IMR-90 (cell line): Measurements from ENCODE around the gene IQSEC1. TPM values are rescaled to one million over a fixed set of nuclear protein-coding genes. Genes with fewer than 3 reads are reported as not detected.

Experiments
- ATAC-seq: fragments of 200-7000 bp; cut with Tn5 transposase; 2 replicates; pipeline ENCODE4 v1.9.1; 2020; ENCODE audit warnings: low read depth, mild to moderate bottlenecking, moderate library complexity
- BruUV-seq: library from RNA; stranded (reverse); fragments of 400-500 nt; replicated peaks from 2 replicates; lab custom pipeline; 2021; lab: Mats Ljungman, UMichigan
- CTCF ChIA-PET: fragments of 300-600 bp; formaldehyde crosslinking; extraction: SDS; loops from one replicate; lab custom pipeline; 2021; ENCODE audit warnings: antibody characterized with exemption; lab: Yijun Ruan, JAX
- POLR2A ChIA-PET: fragments of 300-600 bp; sonication (Branson Sonifier 250); formaldehyde crosslinking; loops from one replicate; lab custom pipeline; 2022; ENCODE audit warnings: antibody characterized with exemption; ENCODE audit not compliant: unreplicated experiment; lab: Charles Lee
- DNase-seq: peaks from one replicate; pipeline ENCODE4 v3.0.0; 2013
- H2AFZ ChIP-seq: replicated peaks from 2 replicates; pipeline ENCODE3; 2013; ENCODE audit warnings: low read length, mild to moderate bottlenecking; ENCODE audit not compliant: poor library complexity
- H2AK5ac ChIP-seq: 2 replicates; pipeline ENCODE4 v1.6.1; 2013; ENCODE audit warnings: low read depth, low read length, inconsistent platforms
- H2AK9ac ChIP-seq: replicated peaks from 2 replicates; pipeline ENCODE3; 2013; ENCODE audit warnings: mild to moderate bottlenecking, low read depth, low read length, moderate library complexity; ENCODE audit not compliant: poor library complexity
- H2BK120ac ChIP-seq: 2 replicates; pipeline ENCODE4 v1.6.1; 2013; ENCODE audit warnings: low read depth, low read length, inconsistent platforms
- H2BK15ac ChIP-seq: 3 replicates; pipeline ENCODE4 v1.6.1; 2013; ENCODE audit warnings: low read depth, low read length, inconsistent platforms
- H2BK20ac ChIP-seq: 2 replicates; pipeline ENCODE4 v1.6.1; 2013; ENCODE audit warnings: low read depth, mild to moderate bottlenecking, inconsistent platforms, low read length, moderate library complexity
- H2BK5ac ChIP-seq: 2 replicates; pipeline ENCODE4 v1.6.1; 2013; ENCODE audit warnings: mild to moderate bottlenecking, low read depth, low read length, inconsistent platforms; ENCODE audit not compliant: poor library complexity, severe bottlenecking
- H3K14ac ChIP-seq: replicated peaks from 2 replicates; pipeline ENCODE4 v1.6.1; 2013; ENCODE audit warnings: low read depth, low read length, inconsistent platforms
- H3K18ac ChIP-seq: 2 replicates; pipeline ENCODE4 v1.6.1; 2013; ENCODE audit warnings: low read depth, low read length, control low read depth
- H3K23ac ChIP-seq: 2 replicates; pipeline ENCODE4 v1.6.1; 2013; ENCODE audit warnings: low read depth, low read length, inconsistent platforms
- H3K27ac ChIP-seq: 2 replicates; pipeline ENCODE4 v1.5.1; 2013; ENCODE audit warnings: mild to moderate bottlenecking, control low read depth, low read length; ENCODE audit not compliant: insufficient read depth
- H3K27me3 ChIP-seq: 2 replicates; pipeline ENCODE4 v1.6.1; 2013; ENCODE audit warnings: low read length; ENCODE audit not compliant: control insufficient read depth, insufficient read depth
- H3K36me3 ChIP-seq: 2 replicates; pipeline ENCODE4 v1.6.1; 2013; ENCODE audit warnings: low read length, mixed read lengths; ENCODE audit not compliant: control insufficient read depth, insufficient read depth
- H3K4ac ChIP-seq: 2 replicates; pipeline ENCODE4 v1.6.1; 2013; ENCODE audit warnings: low read depth, low read length, inconsistent platforms
- H3K4me1 ChIP-seq: 2 replicates; pipeline ENCODE4 v1.6.1; 2013; ENCODE audit warnings: low read length, mixed read lengths; ENCODE audit not compliant: control insufficient read depth, insufficient read depth
- H3K4me2 ChIP-seq: 2 replicates; pipeline ENCODE4 v1.6.1; 2013; ENCODE audit warnings: low read depth, mild to moderate bottlenecking, control low read depth, low read length, moderate library complexity
- H3K4me3 ChIP-seq: 2 replicates; pipeline ENCODE4 v1.5.1; 2013; ENCODE audit warnings: low read depth, mild to moderate bottlenecking, control low read depth, low read length, moderate library complexity; ENCODE audit not compliant: insufficient read depth
- H3K56ac ChIP-seq: 2 replicates; pipeline ENCODE4 v1.6.1; 2013; ENCODE audit warnings: low read length, inconsistent platforms; ENCODE audit not compliant: insufficient read depth; ENCODE audit errors: extremely low read depth
- H3K79me1 ChIP-seq, 2 experiments: 2 replicates each; pipeline ENCODE4 v1.6.1; 2013; ENCODE audit warnings: low read length in 2 of 2, inconsistent platforms in 1 of 2, low read depth in 1 of 2
- H3K9ac ChIP-seq: 2 replicates; pipeline ENCODE4 v1.6.1; 2013; ENCODE audit warnings: low read depth, low read length, control low read depth
- H3K9me1 ChIP-seq: 2 replicates; pipeline ENCODE4 v1.6.1; 2013; ENCODE audit warnings: low read length, inconsistent platforms; ENCODE audit not compliant: insufficient read depth
- H3K9me3 ChIP-seq: 2 replicates; pipeline ENCODE4 v1.6.1; 2013; ENCODE audit warnings: low read length; ENCODE audit not compliant: control insufficient read depth, insufficient read depth
- H4K20me1 ChIP-seq: 2 replicates; pipeline ENCODE4 v1.6.1; 2013; ENCODE audit warnings: low read length, inconsistent platforms; ENCODE audit not compliant: insufficient read depth
- H4K5ac ChIP-seq: 2 replicates; pipeline ENCODE4 v1.6.1; 2013; ENCODE audit warnings: mild to moderate bottlenecking, low read depth, low read length, control low read depth
- H4K8ac ChIP-seq, 2 experiments: 2 replicates each; pipeline ENCODE4 v1.6.1; 2013; ENCODE audit warnings: low read depth in 2 of 2, low read length in 2 of 2, control low read depth in 1 of 2, inconsistent platforms in 1 of 2
- H4K91ac ChIP-seq: 2 replicates; pipeline ENCODE4 v1.6.1; 2013; ENCODE audit warnings: low read depth, low read length, inconsistent platforms; ENCODE audit not compliant: insufficient read depth
- BHLHE40 ChIP-seq: fragments of 150-350 bp; IDR thresholded peaks from 2 replicates; pipeline ENCODE4 v1.6.1; 2016; ENCODE audit warnings: mild to moderate bottlenecking, low read depth, low read length
- CEBPB ChIP-seq: IDR thresholded peaks from 2 replicates; pipeline ENCODE4 v1.6.1; 2012; ENCODE audit warnings: low read depth, low read length, improper control_type of control experiment
- CTCF ChIP-seq: conservative IDR thresholded peaks from 2 replicates; pipeline ENCODE4 v1.5.1; 2012; ENCODE audit warnings: mild to moderate bottlenecking, low read depth, low read length, improper control_type of control experiment
- ELK1 ChIP-seq: fragments of 150-350 bp; IDR thresholded peaks from 2 replicates; pipeline ENCODE4 v1.6.1; 2016; ENCODE audit warnings: low read depth, mild to moderate bottlenecking, low read length, moderate library complexity, borderline replicate concordance
- FOS ChIP-seq: fragments of 150-350 bp; IDR thresholded peaks from 2 replicates; pipeline ENCODE4 v1.6.1; 2016; ENCODE audit warnings: low read depth, low read length
- MXI1 ChIP-seq: IDR thresholded peaks from 2 replicates; pipeline ENCODE4 v1.6.1; 2012; ENCODE audit warnings: low read depth, mild to moderate bottlenecking, low read length, moderate library complexity, borderline replicate concordance
- NFE2L2 ChIP-seq: fragments of 150-350 bp; IDR thresholded peaks from 2 replicates; pipeline ENCODE4 v1.6.1; 2016; ENCODE audit warnings: low read depth, mild to moderate bottlenecking, low read length
- POLR2A ChIP-seq: IDR thresholded peaks from 2 replicates; pipeline ENCODE4 v1.6.1; 2012; ENCODE audit warnings: mild to moderate bottlenecking, low read depth, low read length
- RAD21 ChIP-seq: IDR thresholded peaks from 2 replicates; pipeline ENCODE4 v1.6.1; 2012; ENCODE audit warnings: low read length, improper control_type of control experiment
- RCOR1 ChIP-seq: IDR thresholded peaks from 2 replicates; pipeline ENCODE4 v1.6.1; 2012; ENCODE audit warnings: mild to moderate bottlenecking, low read length, improper control_type of control experiment; ENCODE audit not compliant: insufficient replicate concordance
- RFX5 ChIP-seq: IDR thresholded peaks from 2 replicates; pipeline ENCODE4 v1.8.0; 2012; ENCODE audit warnings: low read depth, mild to moderate bottlenecking, low read length, moderate library complexity
- USF2 ChIP-seq: fragments of 150-350 bp; IDR thresholded peaks from 2 replicates; pipeline ENCODE4 v1.6.1; 2017; ENCODE audit warnings: mild to moderate bottlenecking, antibody characterized with exemption, low read length, low read depth
- WGBS, 2 experiments: methylation state at CpG; one replicate each; pipeline versions ENCODE4 v1.1.5 to v1.1.7; 2013; ENCODE audit warnings: missing lambda C conversion rate in 2 of 2; ENCODE audit not compliant: insufficient read length in 1 of 2; ENCODE audit errors: extremely low coverage in 2 of 2; 5-methylcytosine and 5-hydroxymethylcytosine counted together
- dilution Hi-C: fragments of 300-500 bp; cut with HindIII; formaldehyde crosslinking; loops from one replicate; pipeline ENCODE4 v1.14.3; 2018; ENCODE audit warnings: low sequenced_read_pairs; ENCODE audit not compliant: unreplicated experiment
- in situ Hi-C: fragments of 300-500 bp; cut with MboI; formaldehyde crosslinking; loops from 3 replicates; pipeline ENCODE4 v1.14.3; 2019; ENCODE audit warnings: low sequenced_read_pairs, inconsistent platforms, mixed read lengths
- intact Hi-C: fragments of 100-400 bp; cut with micrococcal nuclease; formaldehyde crosslinking; loops from 2 replicates; pipeline ENCODE4 v1.10.0; 2022
- polyA plus RNA-seq, 3 experiments: library from polyadenylated mRNA; depleted of rRNA; stranded (reverse); fragments of >200 nt; gene quantifications; 2 replicates each; pipeline ENCODE4 v1.2.3, GENCODE V29; 2012; ENCODE audit warnings: low replicate concordance in 1 of 3
- total RNA-seq: library from RNA; depleted of rRNA; stranded (reverse); fragments of >200 nt; gene quantifications from 2 replicates; pipeline ENCODE4 v1.2.3, GENCODE V29; 2012

Gene IQSEC1
- total and polyA plus RNA-seq, 2 of the 4 experiments (the other 2 are of a cell fraction): 5.9 to 11.9 TPM

GRCh38 chr3:12999147-13000140 is 73.8 kb downstream of the IQSEC1 start (continued):
- TF ChIP-seq USF2 (no peak), FOS (no peak)

GRCh38 chr3:12998648-12999047 is 74.6 kb downstream of the IQSEC1 start:
- Histone ChIP-seq H2BK20ac (no peak overlapping the region), H3K27me3 (no peaks in the 10 kb centered on the region), H4K91ac (no peak overlapping the region), H4K8ac (no peak overlapping the region), H2BK15ac (no peak overlapping the region), H3K9ac (no peak overlapping the region), H3K18ac (no peak overlapping the region), H4K5ac (no peak overlapping the region), H3K14ac (no peak overlapping the region), H4K20me1 (no peaks in the 10 kb centered on the region), H3K79me1 (no peaks in the 10 kb centered on the region), H2AK5ac (no peak overlapping the region), H3K4me1 (peaks cover 9% of the 10 kb centered on the region), H2AK9ac (no peak overlapping the region), H3K23ac (no peak overlapping the region), H3K4me2 (no peak overlapping the region), H3K9me1 (peaks cover 4% of the 10 kb centered on the region; the same call in 1 of the 2 replicates), H3K4me3 (no peak overlapping the region), H3K4ac (no peak overlapping the region), H3K56ac (no peak overlapping the region), H3K27ac (no peak overlapping the region), H3K9me3 (no peaks in the 10 kb centered on the region), H2BK5ac (no peak overlapping the region), H2AFZ (no peak overlapping the region), H2BK120ac (no peak overlapping the region), H3K36me3 (no peaks in the 10 kb centered on the region)
- intact Hi-C loops (no loop called here), in situ Hi-C loops (no loop called here), dilution Hi-C loops (no loop called here)
- WGBS, 2 experiments: 75% methylated on average over 1 of the region's 4 CpGs; no CpG with 5 or more reads in 1 of the 2 experiments
- no peak for ATAC-seq
- no peak for DNase-seq
- CTCF ChIA-PET: interaction anchor here (0.6 kb wide), 1 partner anchor 454 kb away, joined by 3 read pairs; no protein-coding TSS in a partner anchor
- no TSS peak for BruUV-seq
- POLR2A ChIA-PET: no interaction called here
- no peak for TF ChIP-seq RFX5
- TF ChIP-seq MXI1: no peak
- no peak for TF ChIP-seq ELK1
- no peak for TF ChIP-seq BHLHE40
- TF ChIP-seq CEBPB: no peak
- no peak for TF ChIP-seq CTCF
- TF ChIP-seq RCOR1: no peak
- TF ChIP-seq RAD21: no peak
- no peak for TF ChIP-seq POLR2A
- no peak for TF ChIP-seq FOS
- no peak for TF ChIP-seq NFE2L2
